ENCODE results near the gene UBE4A.

The UBE4A gene

DNA sequence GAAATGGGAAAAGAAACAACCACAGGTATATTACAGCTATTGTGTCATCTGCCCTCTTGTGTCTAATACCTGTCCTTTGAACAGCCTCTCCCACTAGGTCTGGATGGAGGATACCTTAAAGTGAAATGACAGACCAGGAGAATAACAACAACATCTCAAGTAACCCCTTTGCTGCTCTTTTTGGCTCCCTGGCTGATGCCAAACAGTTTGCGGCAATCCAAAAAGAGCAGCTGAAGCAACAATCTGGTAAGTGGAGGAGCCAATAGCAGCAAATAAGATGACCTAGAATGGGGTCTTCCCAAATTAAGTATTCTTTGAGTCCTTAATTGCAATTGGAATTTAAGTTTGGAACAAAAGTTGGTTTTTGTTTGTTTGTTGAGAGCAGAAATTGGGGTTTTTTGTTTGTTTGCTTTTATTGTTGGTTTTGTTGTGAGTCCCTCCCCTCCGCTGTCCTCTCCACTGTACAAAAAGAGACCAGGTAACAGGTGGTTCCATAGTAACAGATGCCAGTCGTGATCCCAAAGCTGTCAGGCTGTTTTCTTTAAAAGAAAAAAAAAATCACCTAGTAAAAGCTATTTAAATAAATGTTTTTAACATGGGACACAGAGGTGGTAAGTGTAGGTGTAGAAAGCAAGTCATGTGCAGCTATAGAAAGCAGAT, 5.7 kb downstream of the UBE4A start:
- H3K9ac ChIP-seq (ENCODE audit: low read depth, low read length) = no peak overlapping the region
- no peak overlapping the region for H3K27ac ChIP-seq (ENCODE audit: low read length)
- peaks cover 30% of the 10 kb centered on the region for H3K4me1 ChIP-seq (ENCODE audit: insufficient read depth, low read length)
- H3K9me3 ChIP-seq (ENCODE audit: insufficient read depth, low read length, severe bottlenecking) = no peaks in the 10 kb centered on the region
- no peaks in the 10 kb centered on the region for H3K27me3 ChIP-seq (ENCODE audit: insufficient read depth, low read length, poor library complexity)
- no peak for DNase-seq
- peaks cover 53% of the 10 kb centered on the region for H3K79me2 ChIP-seq (ENCODE audit: insufficient read depth, low read length)
- no peak overlapping the region for H3K4me2 ChIP-seq (ENCODE audit: insufficient read depth, low read length)
- H3K36me3 ChIP-seq (ENCODE audit: insufficient read depth, low read length) = peaks cover 57% of the 10 kb centered on the region
- no peak overlapping the region for H3K4me3 ChIP-seq (ENCODE audit: low read depth in 1 of 2, low read length in 2 of 2)
- no peak overlapping the region for H2AFZ ChIP-seq (ENCODE audit: low read depth, low read length)
- TF ChIP-seq EZH2 (IDR thresholded peaks at IDR 0.05; ENCODE audit: borderline replicate concordance, low read depth, low read length, severe bottlenecking) = no peak
- TF ChIP-seq, protein P1, sequence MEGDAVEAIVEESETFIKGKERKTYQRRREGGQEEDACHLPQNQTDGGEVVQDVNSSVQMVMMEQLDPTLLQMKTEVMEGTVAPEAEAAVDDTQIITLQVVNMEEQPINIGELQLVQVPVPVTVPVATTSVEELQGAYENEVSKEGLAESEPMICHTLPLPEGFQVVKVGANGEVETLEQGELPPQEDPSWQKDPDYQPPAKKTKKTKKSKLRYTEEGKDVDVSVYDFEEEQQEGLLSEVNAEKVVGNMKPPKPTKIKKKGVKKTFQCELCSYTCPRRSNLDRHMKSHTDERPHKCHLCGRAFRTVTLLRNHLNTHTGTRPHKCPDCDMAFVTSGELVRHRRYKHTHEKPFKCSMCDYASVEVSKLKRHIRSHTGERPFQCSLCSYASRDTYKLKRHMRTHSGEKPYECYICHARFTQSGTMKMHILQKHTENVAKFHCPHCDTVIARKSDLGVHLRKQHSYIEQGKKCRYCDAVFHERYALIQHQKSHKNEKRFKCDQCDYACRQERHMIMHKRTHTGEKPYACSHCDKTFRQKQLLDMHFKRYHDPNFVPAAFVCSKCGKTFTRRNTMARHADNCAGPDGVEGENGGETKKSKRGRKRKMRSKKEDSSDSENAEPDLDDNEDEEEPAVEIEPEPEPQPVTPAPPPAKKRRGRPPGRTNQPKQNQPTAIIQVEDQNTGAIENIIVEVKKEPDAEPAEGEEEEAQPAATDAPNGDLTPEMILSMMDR (IDR thresholded peaks at IDR 0.05; ENCODE audit: borderline replicate concordance, extremely low read depth, low read length, poor library complexity, severe bottlenecking) = no peak
- H4K20me1 ChIP-seq (ENCODE audit: insufficient read depth, low read length) = 0 out of 2 replicates have a peak, but pooled peaks cover 2% of the 10 kb centered on the region
- no peak for ATAC-seq (ENCODE audit: insufficient read depth, low read depth)

DNA sequence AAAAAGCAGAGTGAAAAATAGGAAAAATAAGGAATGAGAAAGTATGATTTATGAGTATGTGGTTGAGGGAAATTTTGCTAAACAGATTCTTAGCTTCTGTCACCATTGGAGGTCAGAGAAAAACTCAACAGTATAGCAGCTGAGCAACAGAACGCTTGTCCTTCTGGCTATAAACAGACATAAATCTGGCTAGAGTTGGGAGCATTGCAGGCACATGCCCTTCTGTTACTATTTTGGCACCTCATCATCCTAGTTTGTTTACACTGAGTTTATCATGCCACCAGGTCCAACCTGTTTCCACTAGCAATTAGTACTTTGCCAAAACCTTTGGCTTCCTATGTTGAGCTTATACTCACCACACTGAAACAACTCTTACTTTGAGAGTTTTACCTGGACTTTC, 6.9 kb downstream of the UBE4A start:
- Histone ChIP-seq H3K4me2 (ENCODE audit: insufficient read depth, low read length) (no peak overlapping the region), H3K27me3 (ENCODE audit: insufficient read depth, low read length, poor library complexity) (no peaks in the 10 kb centered on the region), H3K79me2 (ENCODE audit: insufficient read depth, low read length) (peaks cover 41% of the 10 kb centered on the region), H3K9me3 (ENCODE audit: insufficient read depth, low read length, severe bottlenecking) (no peaks in the 10 kb centered on the region), H3K27ac (ENCODE audit: low read length) (no peak overlapping the region), H2AFZ (ENCODE audit: low read depth, low read length) (no peak overlapping the region), H3K36me3 (ENCODE audit: insufficient read depth, low read length) (peaks cover 69% of the 10 kb centered on the region), H3K4me3 (ENCODE audit: low read depth in 1 of 2, low read length in 2 of 2) (no peak overlapping the region), H4K20me1 (ENCODE audit: insufficient read depth, low read length) (0 out of 2 replicates have a peak, but pooled peaks cover 2% of the 10 kb centered on the region), H3K9ac (ENCODE audit: low read depth, low read length) (no peak overlapping the region), H3K4me1 (ENCODE audit: insufficient read depth, low read length) (peaks cover 17% of the 10 kb centered on the region)
- no peak for ATAC-seq (ENCODE audit: insufficient read depth, low read depth)
- DNase-seq = no peak
- TF ChIP-seq, protein P1 (IDR thresholded peaks at IDR 0.05; ENCODE audit: borderline replicate concordance, extremely low read depth, low read length, poor library complexity, severe bottlenecking) = no peak
- TF ChIP-seq EZH2 (IDR thresholded peaks at IDR 0.05; ENCODE audit: borderline replicate concordance, low read depth, low read length, severe bottlenecking) = no peak

DNA sequence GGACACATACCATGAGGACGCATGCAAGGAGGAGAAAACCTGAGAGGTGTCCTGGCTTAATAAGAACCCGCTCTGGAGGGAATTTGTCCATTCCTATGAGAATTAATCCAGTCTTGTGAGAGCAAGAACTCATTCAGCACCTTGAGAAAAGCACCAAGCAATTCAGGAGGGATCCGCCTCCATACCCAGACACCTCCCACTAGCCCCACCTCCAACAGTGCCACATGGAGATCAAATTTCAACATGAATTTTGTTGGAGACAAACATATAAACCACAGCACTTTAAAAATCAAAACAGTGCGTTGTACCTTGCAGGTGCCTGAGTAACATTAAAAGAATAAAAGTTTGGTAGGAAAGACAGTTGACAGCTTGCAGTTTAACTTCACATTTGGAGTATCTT, 11.4 kb downstream of the UBE4A start:
- Histone ChIP-seq H3K4me1 (ENCODE audit: insufficient read depth, low read length) (no peaks in the 10 kb centered on the region), H3K4me3 (ENCODE audit: low read depth in 1 of 2, low read length in 2 of 2) (no peak overlapping the region), H3K27me3 (ENCODE audit: insufficient read depth, low read length, poor library complexity) (no peaks in the 10 kb centered on the region), H3K4me2 (ENCODE audit: insufficient read depth, low read length) (no peak overlapping the region), H4K20me1 (ENCODE audit: insufficient read depth, low read length) (no peaks in the 10 kb centered on the region), H3K36me3 (ENCODE audit: insufficient read depth, low read length) (peaks cover 88% of the 10 kb centered on the region), H2AFZ (ENCODE audit: low read depth, low read length) (no peak overlapping the region), H3K79me2 (ENCODE audit: insufficient read depth, low read length) (0 out of 2 replicates have a peak, but pooled peaks cover 3% of the 10 kb centered on the region), H3K9me3 (ENCODE audit: insufficient read depth, low read length, severe bottlenecking) (no peaks in the 10 kb centered on the region), H3K9ac (ENCODE audit: low read depth, low read length) (no peak overlapping the region), H3K27ac (ENCODE audit: low read length) (no peak overlapping the region)
- TF ChIP-seq, protein P1 (IDR thresholded peaks at IDR 0.05; ENCODE audit: borderline replicate concordance, extremely low read depth, low read length, poor library complexity, severe bottlenecking) = no peak
- TF ChIP-seq EZH2 (IDR thresholded peaks at IDR 0.05; ENCODE audit: borderline replicate concordance, low read depth, low read length, severe bottlenecking) = no peak
- ATAC-seq (ENCODE audit: insufficient read depth, low read depth) (no peak), DNase-seq (no peak)

All from DND-41 (cell line).